Measurements from ENCODE around the gene HK2.
"Not testable (repeated sequence)": the region's sequence is repeated elsewhere in the genome, so short reads cannot be mapped to it uniquely, and the experiment has no call there.

The HK2 gene

DNA sequence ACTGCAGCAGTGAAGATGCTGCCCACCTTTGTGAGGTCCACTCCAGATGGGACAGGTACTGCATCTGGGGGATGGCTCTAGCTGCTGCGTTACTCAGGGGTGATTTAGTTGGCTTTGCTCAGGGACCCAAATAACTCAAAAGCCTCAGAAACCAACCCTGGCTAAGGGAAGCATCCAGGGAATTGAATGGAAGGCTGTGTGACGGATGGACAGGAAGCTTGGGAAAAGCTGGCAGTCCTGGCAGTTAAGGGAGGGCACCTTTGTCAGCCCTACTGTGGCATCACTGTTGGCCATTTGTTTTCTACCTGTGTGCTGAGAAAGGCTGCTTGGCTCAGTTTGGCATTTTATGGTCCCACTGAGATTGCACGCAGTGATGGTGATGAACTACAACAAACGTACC lies 20.5 kb downstream of the HK2 start:
- TF ChIP-seq, protein P1, sequence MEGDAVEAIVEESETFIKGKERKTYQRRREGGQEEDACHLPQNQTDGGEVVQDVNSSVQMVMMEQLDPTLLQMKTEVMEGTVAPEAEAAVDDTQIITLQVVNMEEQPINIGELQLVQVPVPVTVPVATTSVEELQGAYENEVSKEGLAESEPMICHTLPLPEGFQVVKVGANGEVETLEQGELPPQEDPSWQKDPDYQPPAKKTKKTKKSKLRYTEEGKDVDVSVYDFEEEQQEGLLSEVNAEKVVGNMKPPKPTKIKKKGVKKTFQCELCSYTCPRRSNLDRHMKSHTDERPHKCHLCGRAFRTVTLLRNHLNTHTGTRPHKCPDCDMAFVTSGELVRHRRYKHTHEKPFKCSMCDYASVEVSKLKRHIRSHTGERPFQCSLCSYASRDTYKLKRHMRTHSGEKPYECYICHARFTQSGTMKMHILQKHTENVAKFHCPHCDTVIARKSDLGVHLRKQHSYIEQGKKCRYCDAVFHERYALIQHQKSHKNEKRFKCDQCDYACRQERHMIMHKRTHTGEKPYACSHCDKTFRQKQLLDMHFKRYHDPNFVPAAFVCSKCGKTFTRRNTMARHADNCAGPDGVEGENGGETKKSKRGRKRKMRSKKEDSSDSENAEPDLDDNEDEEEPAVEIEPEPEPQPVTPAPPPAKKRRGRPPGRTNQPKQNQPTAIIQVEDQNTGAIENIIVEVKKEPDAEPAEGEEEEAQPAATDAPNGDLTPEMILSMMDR (IDR thresholded peaks at IDR 0.05; ENCODE audit: extremely low read depth, missing control alignments), result no peak

GRCh38 chr2:74855114-74855707 lies 21.3 kb downstream of the HK2 start:
- not testable (repeated sequence) for DNase-seq (ENCODE audit: low spot score)

More for the DNA sequence above, 20.5 kb downstream of the HK2 start:
- no peak for DNase-seq (ENCODE audit: low spot score)

DNA sequence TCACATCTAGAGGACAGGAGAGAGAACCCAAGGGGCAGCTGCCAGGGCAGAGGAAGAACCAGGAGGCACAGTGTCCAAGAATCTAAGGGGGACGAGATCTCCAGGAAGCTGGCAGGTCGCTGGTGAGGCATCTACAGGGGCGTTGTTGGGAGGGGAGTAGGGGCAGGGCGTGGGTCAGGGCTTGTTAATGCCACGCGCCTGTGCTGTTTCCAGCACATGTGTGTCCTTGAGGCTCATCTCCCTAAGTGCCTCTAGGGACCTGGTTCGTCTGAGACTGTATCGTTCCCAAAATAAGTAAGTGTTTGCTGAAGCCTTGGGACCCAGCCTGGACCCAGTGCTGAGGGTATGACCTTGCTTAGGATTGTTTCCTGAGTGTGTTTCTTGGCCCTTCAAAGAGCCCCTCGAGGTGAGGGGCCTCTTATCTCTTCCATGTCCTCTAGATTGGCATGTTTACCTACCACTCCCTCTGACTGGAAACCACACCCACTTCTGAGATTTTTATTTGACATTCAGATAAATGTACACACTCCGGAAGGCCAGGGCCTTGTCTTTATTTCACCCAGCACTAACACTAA lies 22.2 kb downstream of the HK2 start:
- TF ChIP-seq, protein P1 (IDR thresholded peaks at IDR 0.05; ENCODE audit: extremely low read depth, missing control alignments), result no peak
- DNase-seq (ENCODE audit: low spot score), result no peak

DNA sequence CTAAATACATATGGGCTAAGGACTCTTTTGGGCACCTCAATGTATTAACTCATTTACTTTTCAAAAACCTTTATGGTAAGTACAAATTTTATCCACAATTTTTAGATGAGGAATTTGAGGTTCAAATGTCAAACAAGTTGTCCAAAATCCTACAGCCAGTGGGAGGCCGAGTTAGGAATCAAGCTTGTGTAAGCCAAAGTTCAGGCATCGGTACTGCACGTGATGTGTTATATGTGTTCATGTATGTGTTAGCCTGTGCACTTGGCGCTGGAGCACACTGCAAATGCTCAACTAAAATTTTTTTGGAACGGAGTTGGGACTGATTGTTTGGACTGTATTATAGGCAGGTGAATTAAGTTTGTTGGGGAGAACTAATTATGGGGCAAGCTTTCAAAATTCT lies 22.7 kb downstream of the HK2 start:
- TF ChIP-seq, protein P1 (IDR thresholded peaks at IDR 0.05; ENCODE audit: extremely low read depth, missing control alignments), result no peak
- no peak for DNase-seq (ENCODE audit: low spot score)

DNA sequence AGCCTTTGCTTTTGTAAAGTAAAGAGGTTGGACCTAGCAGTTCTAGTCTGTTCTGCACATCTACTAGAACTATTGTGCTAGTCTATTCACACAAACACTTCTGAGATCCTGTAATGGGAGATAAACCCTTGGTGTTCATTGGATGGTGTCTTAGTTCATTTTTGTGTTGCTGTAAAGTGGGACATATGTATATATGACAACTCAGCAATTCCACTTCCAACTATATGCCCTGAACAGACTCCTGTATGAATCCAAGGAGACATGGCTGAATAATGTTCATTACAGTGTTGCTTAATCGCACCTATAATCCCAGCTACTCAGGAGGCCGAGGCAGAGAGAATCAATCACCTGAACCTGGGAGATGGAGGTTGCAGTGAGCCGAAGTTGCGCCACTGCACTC lies 23.3 kb downstream of the HK2 start:
- no peak for DNase-seq (ENCODE audit: low spot score)
- TF ChIP-seq, protein P1 (IDR thresholded peaks at IDR 0.05; ENCODE audit: extremely low read depth, missing control alignments), result no peak

DNA sequence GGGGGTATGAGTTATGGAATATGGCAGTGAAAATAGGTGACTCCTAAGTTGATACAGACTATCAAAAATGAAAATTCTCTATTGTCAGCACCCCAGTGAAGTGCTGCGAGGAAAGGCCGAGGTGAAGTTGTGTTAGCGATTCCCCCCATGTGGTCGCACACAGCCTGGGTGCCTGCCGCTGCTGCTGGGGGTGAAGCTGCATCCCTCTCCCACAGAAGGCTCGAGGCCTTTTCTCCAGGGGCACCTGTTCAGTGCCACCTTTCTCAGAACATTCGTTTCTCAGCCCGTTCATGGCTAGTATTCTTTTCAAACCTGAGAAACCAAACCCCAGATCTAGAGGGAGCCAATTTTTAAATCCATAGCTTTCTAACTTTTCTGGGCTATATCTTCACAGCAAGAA lies 23.8 kb downstream of the HK2 start:
- DNase-seq (ENCODE audit: low spot score), result no peak
- TF ChIP-seq, protein P1 (IDR thresholded peaks at IDR 0.05; ENCODE audit: extremely low read depth, missing control alignments), result no peak

DNA sequence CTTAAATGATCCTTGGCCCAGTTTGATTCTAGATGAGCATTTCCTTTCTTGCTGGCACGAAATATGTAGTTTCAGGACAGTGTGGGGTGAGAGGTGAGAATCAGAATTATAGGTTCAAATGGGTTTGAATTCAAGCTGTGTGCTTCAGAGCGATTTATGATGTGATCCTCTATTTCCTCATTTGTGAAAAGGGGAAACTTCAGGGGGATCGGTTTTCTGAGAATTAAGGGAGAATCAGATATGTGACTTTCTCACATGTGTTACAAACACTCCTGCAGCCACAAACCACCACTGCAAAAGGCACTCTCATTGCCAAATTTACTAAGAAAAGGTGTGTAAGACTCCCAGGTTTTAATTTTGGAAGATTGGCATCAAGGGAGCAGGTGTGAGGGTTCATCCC lies 24.4 kb downstream of the HK2 start:
- no peak for DNase-seq (ENCODE audit: low spot score)
- TF ChIP-seq, protein P1 (IDR thresholded peaks at IDR 0.05; ENCODE audit: extremely low read depth, missing control alignments), result no peak

DNA sequence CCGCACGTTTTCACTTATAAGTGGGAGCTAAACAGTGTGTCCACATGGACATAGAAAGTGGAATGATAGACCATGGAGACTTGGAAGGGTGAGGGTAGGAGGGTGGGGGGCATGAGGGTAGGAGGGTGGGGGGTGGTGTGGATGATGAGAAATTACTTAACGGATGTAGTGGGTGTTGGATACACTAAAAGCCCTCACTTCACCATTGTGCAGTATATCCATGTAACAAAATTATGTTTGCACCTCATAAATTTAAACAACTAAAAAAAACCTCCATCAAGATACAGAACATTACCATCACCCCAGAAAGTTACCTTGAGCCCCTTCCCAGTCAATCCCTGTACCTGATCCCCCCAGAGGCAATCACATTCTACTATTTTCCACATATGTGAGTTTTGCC lies 26.2 kb downstream of the HK2 start:
- TF ChIP-seq, protein P1 (IDR thresholded peaks at IDR 0.05; ENCODE audit: extremely low read depth, missing control alignments), result no peak
- DNase-seq (ENCODE audit: low spot score), result no peak

Measured in GM20000 (cell line).